Bronchial epithelial cell (primary cell): ENCODE data around the gene SPC25. TPM values are rescaled to one million over a fixed set of nuclear protein-coding genes. Genes with fewer than 3 reads are reported as not detected.

Experiments used
- DNase-seq: peaks from one replicate; pipeline ENCODE4 v3.0.0-alpha.2; 2010; ENCODE audit warnings: low read depth
- FAIRE-seq: peaks from 2 replicates; lab custom pipeline; 2011; peaks lifted over from hg19 to GRCh38; lab: Jason Lieb, UNC
- H3K27me3 ChIP-seq: 2 replicates; pipeline ENCODE4 v1.5.1; 2011; ENCODE audit warnings: low read length; ENCODE audit not compliant: control insufficient read depth, insufficient read depth
- H3K36me3 ChIP-seq: 2 replicates; pipeline ENCODE4 v1.5.1; 2011; ENCODE audit warnings: low read length; ENCODE audit not compliant: control insufficient read depth, insufficient read depth
- H3K4me3 ChIP-seq: 2 replicates; pipeline ENCODE4 v1.5.1; 2011; ENCODE audit warnings: mild to moderate bottlenecking, low read depth, low read length, control low read depth
- CTCF ChIP-seq: IDR thresholded peaks from 2 replicates; pipeline ENCODE4 v1.5.1; 2011; ENCODE audit warnings: mild to moderate bottlenecking, moderate library complexity, low read length, control low read depth, inconsistent platforms; ENCODE audit not compliant: insufficient read depth, severe bottlenecking
- total RNA-seq: library from RNA; depleted of rRNA; stranded (reverse); fragments of >200 nt; gene quantifications from 2 replicates; pipeline ENCODE4 v1.2.1, GENCODE V29; 2014

Gene SPC25
- total RNA-seq, 1 donor from 2014 or later, result not detected

DNA sequence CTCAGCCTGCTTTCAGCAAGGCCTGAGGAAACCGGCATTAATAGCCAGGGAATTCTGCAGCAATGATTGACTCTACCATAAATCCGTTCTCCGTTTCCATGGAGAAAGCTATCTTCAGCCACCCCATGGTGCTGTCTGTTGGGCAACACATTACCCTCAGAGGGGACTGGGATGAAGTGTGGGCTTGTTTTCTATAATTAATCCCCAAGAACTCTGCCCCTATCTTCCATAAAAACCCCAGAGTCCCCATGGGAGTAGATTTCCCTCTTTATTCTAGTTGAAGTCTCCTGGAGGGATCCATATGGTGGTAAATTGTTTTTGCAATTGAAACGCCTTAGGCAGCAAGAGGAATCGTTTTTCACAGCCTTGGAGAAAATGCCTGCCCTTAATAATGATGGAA is 20.1 kb upstream of the SPC25 start:
- peaks cover 13% of the 10 kb centered on the region for H3K27me3 ChIP-seq
- no peak for FAIRE-seq
- H3K4me3 ChIP-seq, result no peak overlapping the region
- no peak for TF ChIP-seq CTCF
- no peak for DNase-seq
- H3K36me3 ChIP-seq, result no peaks in the 10 kb centered on the region

- no peak for TF ChIP-seq CTCF
- H3K27me3 ChIP-seq, result peaks cover 10% of the 10 kb centered on the region
- FAIRE-seq, result no peak
- no peak overlapping the region for H3K4me3 ChIP-seq
- H3K36me3 ChIP-seq, result no peaks in the 10 kb centered on the region
- DNase-seq, result no peak
Measured at GRCh38 chr2:168907940-168908662, 17.9 kb upstream of the SPC25 start.

GRCh38 chr2:168904358-168904757 is 14.1 kb upstream of the SPC25 start:
- Histone ChIP-seq H3K4me3 (no peak overlapping the region), H3K27me3 (peaks cover 4% of the 10 kb centered on the region), H3K36me3 (no peaks in the 10 kb centered on the region)
- DNase-seq (no peak), FAIRE-seq (no peak)
- TF ChIP-seq CTCF, result no peak

GRCh38 chr2:168903888-168904287 is 13.7 kb upstream of the SPC25 start:
- peaks cover 4% of the 10 kb centered on the region for H3K27me3 ChIP-seq
- no peak for TF ChIP-seq CTCF
- no peaks in the 10 kb centered on the region for H3K36me3 ChIP-seq
- no peak for DNase-seq
- FAIRE-seq, result no peak
- no peak overlapping the region for H3K4me3 ChIP-seq

- H3K4me3 ChIP-seq, result no peak within 1 kb of the TSS
- TF ChIP-seq CTCF, result no peak
- H3K36me3 ChIP-seq, result no peaks in the 10 kb centered on the region
- no peaks in the 10 kb centered on the region for H3K27me3 ChIP-seq
- DNase-seq (no peak), FAIRE-seq (no peak)
Measured at GRCh38 chr2:168901003-168901402, 10.8 kb upstream of the SPC25 start, which contains the start of gene G6PC2. Gene G6PC2 (plus strand): TSS chr2:168901291. CDS start chr2:168901332, 41 bp downstream.

DNA sequence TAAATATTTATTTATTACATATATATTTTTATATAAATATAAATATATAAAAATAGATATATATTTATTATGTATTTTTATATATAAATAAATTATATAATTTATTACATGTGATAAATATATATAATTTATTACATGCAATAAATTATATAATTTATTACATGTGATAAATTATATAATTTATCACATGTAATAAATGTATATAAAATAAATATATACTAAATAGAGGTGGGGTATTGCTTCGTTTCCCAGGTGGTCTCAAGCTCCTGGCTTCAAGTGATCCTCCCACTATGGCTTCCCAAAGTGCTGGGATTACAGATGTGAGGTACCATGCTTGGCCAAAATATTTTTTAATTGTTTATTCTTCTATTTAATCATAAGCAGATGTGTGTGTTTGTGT is 7.2 kb upstream of the SPC25 start:
- DNase-seq (no peak), FAIRE-seq (no peak)
- no peaks in the 10 kb centered on the region for H3K27me3 ChIP-seq
- no peak for TF ChIP-seq CTCF
- no peaks in the 10 kb centered on the region for H3K36me3 ChIP-seq
- no peak overlapping the region for H3K4me3 ChIP-seq
